ENCODE data around the gene HIVEP3. TPM values are rescaled to one million over a fixed set of nuclear protein-coding genes. Genes with fewer than 3 reads are reported as not detected.

HIVEP3 gene
- polyA plus RNA-seq, 1 donor (not counting 4 experiments of a cell fraction or from before 2014, with no cell fraction given) = 1.1 TPM

DNA sequence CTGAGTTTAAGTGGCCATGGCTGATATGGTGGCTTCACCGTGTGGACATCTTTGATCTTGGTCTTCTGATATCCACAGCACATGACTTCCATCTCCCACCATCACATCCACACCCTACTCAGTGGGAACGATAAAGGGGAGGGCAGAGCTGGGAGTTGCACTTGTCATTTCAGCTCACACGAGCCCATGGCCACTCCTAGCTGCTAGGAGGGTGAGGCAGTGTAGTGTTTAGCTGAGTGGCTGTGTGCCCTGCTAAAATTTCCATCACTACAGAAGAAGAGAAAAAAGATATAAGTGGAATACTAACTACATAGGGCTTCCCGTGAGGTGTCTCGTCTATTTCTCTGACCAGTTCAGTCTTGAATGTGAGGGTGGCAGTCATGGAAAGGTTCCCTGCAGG, 310.9 kb downstream of the HIVEP3 start:
- dilution Hi-C loops (cut with MboI; ENCODE audit: extremely low pct_ligation_motif_present, low sequenced_read_pairs) = no loop called here
- no peak for FAIRE-seq
- H3K27ac ChIP-seq (ENCODE audit: control insufficient read depth, insufficient read depth, low read length) = no peak overlapping the region

DNA sequence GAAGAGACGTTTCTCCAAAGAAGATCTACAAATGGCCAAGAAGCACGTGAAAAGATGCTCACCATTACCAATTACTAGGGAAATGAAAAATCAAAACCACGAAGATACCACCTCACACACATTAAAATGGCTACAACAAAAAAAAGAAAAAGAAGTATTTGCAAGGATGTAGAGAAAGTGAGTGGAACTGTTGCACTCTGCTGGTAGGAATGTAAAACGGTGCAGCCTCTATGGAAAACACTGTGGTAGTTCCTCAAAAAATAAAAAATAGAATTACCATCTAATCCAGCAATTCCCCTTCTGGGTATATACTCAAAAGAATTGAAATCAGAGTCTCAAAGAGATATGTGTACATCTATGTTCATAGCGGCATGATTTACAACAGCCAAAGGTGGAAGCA, 318.8 kb downstream of the HIVEP3 start:
- Histone ChIP-seq H2AFZ (ENCODE audit: control insufficient read depth, low read length) (no peak overlapping the region), H3K4me2 (ENCODE audit: control insufficient read depth, extremely low read depth, insufficient read depth, low read depth, low read length) (no peak overlapping the region), H3K9me3 (ENCODE audit: control insufficient read depth, low read depth, low read length) (no peaks in the 10 kb centered on the region), H3K9ac (ENCODE audit: control insufficient read depth, extremely low read depth, insufficient read depth, low read length) (no peak overlapping the region), H3K4me1 (ENCODE audit: control insufficient read depth, extremely low read depth, insufficient read depth, low read length) (no peaks in the 10 kb centered on the region), H3K79me2 (ENCODE audit: control insufficient read depth, insufficient read depth, low read length) (no peaks in the 10 kb centered on the region), H4K20me1 (ENCODE audit: control insufficient read depth, extremely low read depth, insufficient read depth, low read length) (no peaks in the 10 kb centered on the region), H3K27me3 (ENCODE audit: control insufficient read depth, extremely low read depth, insufficient read depth, low read length) (no peaks in the 10 kb centered on the region), H3K36me3 (ENCODE audit: control insufficient read depth in 2 of 2, extremely low read depth in 1 of 2, insufficient read depth in 2 of 2, low read length in 2 of 2) (no peaks in the 10 kb centered on the region), H3K9me1 (ENCODE audit: control insufficient read depth, extremely low read depth, insufficient read depth, low read length) (no peaks in the 10 kb centered on the region), H3K4me3 (ENCODE audit: control insufficient read depth in 2 of 3, extremely low read depth in 1 of 3, insufficient read depth in 2 of 3, low read depth in 1 of 3, low read length in 3 of 3) (no peak overlapping the region), H3K27ac (ENCODE audit: control insufficient read depth, insufficient read depth, low read length) (no peak overlapping the region)
- FAIRE-seq = no peak
- TF ChIP-seq EZH2 (IDR thresholded peaks at IDR 0.05; ENCODE audit: low read length) = no peak
- TF ChIP-seq, protein P1, sequence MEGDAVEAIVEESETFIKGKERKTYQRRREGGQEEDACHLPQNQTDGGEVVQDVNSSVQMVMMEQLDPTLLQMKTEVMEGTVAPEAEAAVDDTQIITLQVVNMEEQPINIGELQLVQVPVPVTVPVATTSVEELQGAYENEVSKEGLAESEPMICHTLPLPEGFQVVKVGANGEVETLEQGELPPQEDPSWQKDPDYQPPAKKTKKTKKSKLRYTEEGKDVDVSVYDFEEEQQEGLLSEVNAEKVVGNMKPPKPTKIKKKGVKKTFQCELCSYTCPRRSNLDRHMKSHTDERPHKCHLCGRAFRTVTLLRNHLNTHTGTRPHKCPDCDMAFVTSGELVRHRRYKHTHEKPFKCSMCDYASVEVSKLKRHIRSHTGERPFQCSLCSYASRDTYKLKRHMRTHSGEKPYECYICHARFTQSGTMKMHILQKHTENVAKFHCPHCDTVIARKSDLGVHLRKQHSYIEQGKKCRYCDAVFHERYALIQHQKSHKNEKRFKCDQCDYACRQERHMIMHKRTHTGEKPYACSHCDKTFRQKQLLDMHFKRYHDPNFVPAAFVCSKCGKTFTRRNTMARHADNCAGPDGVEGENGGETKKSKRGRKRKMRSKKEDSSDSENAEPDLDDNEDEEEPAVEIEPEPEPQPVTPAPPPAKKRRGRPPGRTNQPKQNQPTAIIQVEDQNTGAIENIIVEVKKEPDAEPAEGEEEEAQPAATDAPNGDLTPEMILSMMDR (optimal IDR thresholded peaks at IDR 0.05 in 1 of 3, IDR thresholded peaks at IDR 0.05 in 1 of 3, conservative IDR thresholded peaks at IDR 0.05 in 1 of 3; ENCODE audit: extremely low read depth in 1 of 3, insufficient read depth in 2 of 3, low read length in 3 of 3) = peak in 2 of 3 experiments; percentile 38 to 57
- dilution Hi-C loops (cut with MboI; ENCODE audit: extremely low pct_ligation_motif_present, low sequenced_read_pairs) = no loop called here
- DNase-seq (ENCODE audit: low read depth, low spot score) = no peak

More for the DNA sequence above, 310.9 kb downstream of the HIVEP3 start:
- H3K36me3 ChIP-seq (ENCODE audit: control insufficient read depth in 2 of 2, extremely low read depth in 1 of 2, insufficient read depth in 2 of 2, low read length in 2 of 2) = no peaks in the 10 kb centered on the region
- no peaks in the 10 kb centered on the region for H3K4me1 ChIP-seq (ENCODE audit: control insufficient read depth, extremely low read depth, insufficient read depth, low read length)
- no peaks in the 10 kb centered on the region for H3K9me3 ChIP-seq (ENCODE audit: control insufficient read depth, low read depth, low read length)
- DNase-seq (ENCODE audit: low read depth, low spot score) = no peak
- TF ChIP-seq, protein P1 (optimal IDR thresholded peaks at IDR 0.05 in 1 of 3, IDR thresholded peaks at IDR 0.05 in 1 of 3, conservative IDR thresholded peaks at IDR 0.05 in 1 of 3; ENCODE audit: extremely low read depth in 1 of 3, insufficient read depth in 2 of 3, low read length in 3 of 3) = no peak
- no peak for TF ChIP-seq EZH2 (IDR thresholded peaks at IDR 0.05; ENCODE audit: low read length)
- H3K27me3 ChIP-seq (ENCODE audit: control insufficient read depth, extremely low read depth, insufficient read depth, low read length) = no peaks in the 10 kb centered on the region
- H3K79me2 ChIP-seq (ENCODE audit: control insufficient read depth, insufficient read depth, low read length) = no peaks in the 10 kb centered on the region
- H3K9me1 ChIP-seq (ENCODE audit: control insufficient read depth, extremely low read depth, insufficient read depth, low read length) = no peaks in the 10 kb centered on the region
- H3K4me2 ChIP-seq (ENCODE audit: control insufficient read depth, extremely low read depth, insufficient read depth, low read depth, low read length) = no peak overlapping the region
- H3K4me3 ChIP-seq (ENCODE audit: control insufficient read depth in 2 of 3, extremely low read depth in 1 of 3, insufficient read depth in 2 of 3, low read depth in 1 of 3, low read length in 3 of 3) = no peak overlapping the region
- H2AFZ ChIP-seq (ENCODE audit: control insufficient read depth, low read length) = no peak overlapping the region
- no peaks in the 10 kb centered on the region for H4K20me1 ChIP-seq (ENCODE audit: control insufficient read depth, extremely low read depth, insufficient read depth, low read length)
- H3K9ac ChIP-seq (ENCODE audit: control insufficient read depth, extremely low read depth, insufficient read depth, low read length) = no peak overlapping the region

Data from keratinocyte (primary cell).